HG03045 (cell line): ENCODE measurements around the gene SOX10.
"Not testable (repeated sequence)": the region's sequence is repeated elsewhere in the genome, so short reads cannot be mapped to it uniquely, and the experiment has no call there.

Experiments used
- ATAC-seq: cut with Tn5 transposase; IDR thresholded peaks from one replicate; pipeline ENCODE4 v1.9.1; 2021; ENCODE audit warnings: mild to moderate bottlenecking, moderate library complexity; ENCODE audit not compliant: unreplicated experiment

Gene SOX10

GRCh38 chr22:37989146-37990045 lies 5.0 kb upstream of the SOX10 start:
- no peak for ATAC-seq

- no peak for ATAC-seq
Measured at GRCh38 chr22:37986371-37986770, 2.0 kb upstream of the SOX10 start.

- no peak for ATAC-seq
Measured at GRCh38 chr22:37985751-37986281, 1.5 kb upstream of the SOX10 start.

- ATAC-seq = no peak
Measured at GRCh38 chr22:37985050-37985585, 763 bp upstream of the SOX10 start.

GRCh38 chr22:37982938-37983859 lies 1.2 kb downstream of the SOX10 start:
- no peak for ATAC-seq

GRCh38 chr22:37982151-37982785 lies 2.1 kb downstream of the SOX10 start:
- ATAC-seq = no peak

- no peak for ATAC-seq
Measured at GRCh38 chr22:37981282-37982011, 2.9 kb downstream of the SOX10 start.

- ATAC-seq = no peak
Measured at GRCh38 chr22:37979782-37980181, 4.6 kb downstream of the SOX10 start.

GRCh38 chr22:37976547-37976946 lies 7.8 kb downstream of the SOX10 start:
- no peak for ATAC-seq

- not testable (repeated sequence) for ATAC-seq
Measured at GRCh38 chr22:37976022-37976421, 8.3 kb downstream of the SOX10 start.

GRCh38 chr22:37975153-37975552 lies 9.2 kb downstream of the SOX10 start:
- ATAC-seq = no peak

- ATAC-seq = no peak
Measured at GRCh38 chr22:37973271-37974170, 10.8 kb downstream of the SOX10 start.

- ATAC-seq = no peak
Measured at GRCh38 chr22:37972527-37972926, 11.8 kb downstream of the SOX10 start.

GRCh38 chr22:37971475-37972434 lies 12.6 kb downstream of the SOX10 start:
- no peak for ATAC-seq

- no peak for ATAC-seq
Measured at GRCh38 chr22:37970864-37971263, 13.5 kb downstream of the SOX10 start.

- ATAC-seq = no peak
Measured at GRCh38 chr22:37968452-37969251, 15.7 kb downstream of the SOX10 start.
